HG03108 (cell line): Measurements from ENCODE around the gene NFIB.

Experiments
- ATAC-seq: cut with Tn5 transposase; IDR thresholded peaks from one replicate; pipeline ENCODE4 v1.9.1; 2021; ENCODE audit warnings: moderate library complexity; ENCODE audit not compliant: unreplicated experiment

Gene NFIB

DNA sequence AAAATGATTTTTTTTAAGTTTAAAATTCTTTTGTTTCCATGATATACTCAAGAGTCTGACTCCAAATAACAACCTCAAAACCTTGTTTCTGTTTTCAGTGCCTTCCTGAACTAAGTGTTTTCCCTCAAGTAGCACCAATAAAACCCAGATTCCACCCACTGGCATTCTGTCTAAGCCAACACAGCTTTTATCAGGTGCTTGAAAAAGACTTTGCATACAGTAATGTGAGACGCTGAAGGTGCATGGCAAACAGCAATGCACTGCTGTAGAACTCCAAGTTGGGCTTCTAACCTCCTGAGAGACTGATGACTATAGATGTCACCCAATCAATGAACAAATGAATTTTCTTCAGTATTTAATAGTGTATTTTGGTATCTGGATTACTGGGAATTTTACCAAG, 95.7 kb downstream of the NFIB start:
- no peak for ATAC-seq

DNA sequence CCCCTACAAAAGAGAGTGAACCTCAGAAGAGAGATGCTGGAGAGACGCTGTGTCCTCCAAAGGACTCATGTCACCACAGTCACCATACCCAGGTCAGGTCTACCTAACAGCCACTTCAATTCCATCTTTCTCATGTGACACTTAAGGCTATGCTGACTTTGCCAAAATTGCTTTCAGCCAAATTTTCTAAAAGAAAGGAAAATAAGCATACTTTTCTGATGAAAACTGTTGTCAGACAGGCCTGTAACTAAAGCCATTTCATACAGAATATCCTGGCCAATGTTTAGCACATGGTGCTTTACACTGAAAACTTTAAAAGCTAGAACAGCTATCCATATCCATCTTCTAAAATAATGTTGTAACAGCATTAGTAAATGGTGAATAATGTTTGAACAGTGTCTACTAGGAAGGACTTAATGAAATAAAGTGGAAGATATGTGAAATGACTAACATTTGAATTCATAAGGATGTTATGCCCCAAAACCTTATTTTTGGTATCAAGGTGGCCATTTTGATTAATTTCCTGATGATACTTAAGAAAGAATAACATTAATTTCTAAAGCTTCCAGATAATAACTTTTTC, 97.2 kb downstream of the NFIB start:
- ATAC-seq, result no peak

DNA sequence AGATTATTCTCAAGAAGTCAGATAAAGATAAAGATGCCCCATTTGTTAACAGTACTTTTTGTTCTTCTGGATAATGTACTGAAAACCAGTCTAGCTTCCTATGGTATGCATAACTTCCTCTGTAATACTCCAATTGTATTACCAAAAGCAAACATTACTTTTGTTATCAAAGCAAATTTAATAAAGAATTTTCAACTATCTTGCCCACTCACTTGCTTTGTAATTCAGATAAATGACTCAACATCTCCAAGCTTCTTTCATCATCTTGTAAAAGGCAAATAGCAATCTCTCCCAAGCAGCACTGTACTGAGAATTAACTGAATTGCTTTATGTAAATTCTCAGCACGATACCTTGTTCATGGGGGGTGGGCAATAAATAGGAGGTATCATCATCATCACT, 98.3 kb downstream of the NFIB start:
- no peak for ATAC-seq

DNA sequence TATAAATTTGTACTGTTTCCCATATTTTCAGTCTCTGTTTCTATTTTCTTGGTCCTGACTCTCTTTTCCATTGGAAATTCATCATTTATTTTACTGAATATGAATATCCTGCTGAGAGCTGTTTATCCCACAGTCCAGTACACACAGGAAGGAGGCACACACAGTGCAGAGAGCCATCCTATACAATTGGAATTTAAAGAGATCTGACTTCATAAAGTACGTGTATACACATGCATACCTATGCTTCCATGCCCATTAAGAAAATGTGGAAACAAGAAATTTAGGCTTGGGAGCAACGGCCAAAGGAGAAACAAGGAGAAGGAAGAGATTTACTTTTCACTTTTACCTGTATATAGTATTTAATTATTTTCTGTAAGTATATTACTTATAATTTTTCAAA, 99.2 kb downstream of the NFIB start:
- ATAC-seq, result no peak

DNA sequence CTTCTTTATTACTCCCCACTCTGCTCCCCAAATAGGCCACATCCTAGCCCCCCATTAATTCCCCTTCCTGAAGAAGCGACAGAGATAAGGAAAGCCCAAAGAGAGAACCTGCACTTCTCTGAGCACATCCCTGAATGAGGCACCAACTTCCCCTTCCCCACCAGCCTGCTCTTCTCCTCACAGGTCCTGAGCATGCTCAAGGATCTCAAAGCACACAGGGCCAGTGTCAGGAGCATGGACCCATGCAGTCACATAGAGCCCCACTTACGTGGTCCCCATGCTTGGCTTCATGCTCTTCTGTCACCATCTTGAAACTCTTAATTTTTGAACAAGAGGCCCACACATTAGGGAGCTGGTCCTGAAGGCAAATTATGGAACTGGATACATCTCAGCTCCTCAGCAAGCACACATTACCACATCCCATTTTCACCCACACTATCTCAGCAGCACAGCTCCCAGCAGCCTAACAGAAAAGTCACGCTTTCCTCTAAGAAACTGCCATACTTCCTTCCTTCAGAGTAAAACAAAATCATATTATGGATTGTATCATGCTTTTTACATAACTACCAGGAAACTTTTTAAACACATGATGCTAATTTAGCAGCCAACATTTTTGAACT, 99.8 kb downstream of the NFIB start:
- ATAC-seq, result no peak

DNA sequence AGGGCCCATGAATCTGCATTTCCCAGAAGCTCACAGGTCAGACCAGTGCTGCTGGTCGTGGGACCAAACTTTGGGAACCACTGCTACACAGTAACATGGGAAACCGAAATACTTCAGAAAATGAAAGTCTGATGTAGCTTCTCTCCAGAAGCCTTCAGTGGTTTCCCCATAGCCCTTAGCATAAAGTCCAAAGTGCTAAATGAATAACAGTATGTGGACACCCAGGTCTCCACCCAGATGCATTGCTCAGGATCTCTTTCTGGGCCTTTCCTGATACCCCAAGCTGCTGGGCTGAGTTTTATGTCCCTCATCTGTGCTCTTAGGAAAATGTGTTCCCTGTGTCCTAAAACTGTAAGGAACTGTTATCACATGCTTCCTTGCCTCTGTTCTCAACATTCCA, 100.4 kb downstream of the NFIB start:
- ATAC-seq, result no peak

DNA sequence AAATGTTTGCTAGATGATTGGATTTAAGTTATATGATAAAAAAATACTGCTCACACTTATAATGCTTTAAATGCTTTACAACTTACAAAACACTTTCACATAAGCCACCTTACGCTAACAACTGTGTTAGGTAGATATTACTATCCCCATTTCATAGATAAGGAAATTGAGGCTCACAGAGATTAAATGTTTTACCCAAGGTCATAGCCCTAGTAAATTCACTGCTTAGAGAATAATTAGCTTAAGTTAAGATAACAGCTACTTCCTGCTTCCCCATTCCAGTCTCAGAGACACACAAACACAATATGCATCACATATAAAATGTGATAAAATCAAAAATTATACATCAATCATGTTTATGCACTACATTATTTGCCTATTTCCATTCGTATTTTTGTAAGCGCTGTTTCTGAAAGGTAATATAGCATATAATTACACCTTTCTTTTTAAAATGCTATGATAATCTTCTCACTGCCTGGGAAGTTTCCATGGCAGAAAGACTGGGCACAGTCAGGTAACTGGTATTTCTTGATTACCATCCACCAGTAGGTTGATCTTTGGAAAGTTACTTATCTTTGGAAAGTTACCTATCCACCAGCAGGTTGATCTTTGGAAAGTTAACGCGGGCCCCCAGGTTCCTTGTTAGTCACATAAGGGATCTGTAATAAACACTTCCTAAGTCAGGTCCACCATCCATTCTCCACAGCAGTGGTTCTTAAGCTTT, 101.1 kb downstream of the NFIB start:
- no peak for ATAC-seq

DNA sequence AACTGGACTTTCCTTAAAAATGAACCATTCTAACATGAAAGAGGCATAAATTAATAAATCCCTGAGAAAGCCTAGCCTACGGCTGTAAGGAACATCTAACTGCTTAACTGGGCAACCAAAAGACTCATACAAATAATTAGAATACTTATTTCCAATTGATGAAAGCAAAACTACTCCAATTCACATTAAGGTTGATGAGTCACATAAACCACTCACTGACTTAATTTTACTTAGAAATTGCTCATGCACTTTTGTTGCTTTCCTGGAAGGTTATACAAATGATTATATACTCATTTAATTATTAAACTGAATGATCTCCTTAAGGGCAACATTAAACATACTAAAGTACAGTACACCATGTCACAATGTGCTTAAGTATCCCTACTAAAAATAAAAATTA, 101.9 kb downstream of the NFIB start:
- ATAC-seq, result no peak

DNA sequence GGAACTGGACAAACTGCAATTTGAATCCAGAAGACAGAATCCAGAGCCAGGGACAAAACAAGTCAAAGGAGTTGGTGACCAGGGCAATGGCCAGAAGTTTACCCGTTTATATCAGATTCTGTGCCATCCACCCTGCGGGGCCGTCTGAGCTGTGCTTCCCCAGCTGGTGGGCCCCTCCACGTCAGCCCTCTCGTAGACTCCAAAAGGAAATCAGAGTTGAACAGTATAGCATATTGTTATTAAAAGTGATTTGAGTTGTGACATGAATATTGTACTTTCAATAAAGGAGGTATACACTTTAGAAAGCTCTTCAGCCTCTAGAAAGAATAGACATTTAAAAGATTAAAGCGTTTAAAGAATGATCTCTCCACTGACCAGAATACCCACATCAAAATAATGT, 102.4 kb downstream of the NFIB start:
- ATAC-seq, result no peak

DNA sequence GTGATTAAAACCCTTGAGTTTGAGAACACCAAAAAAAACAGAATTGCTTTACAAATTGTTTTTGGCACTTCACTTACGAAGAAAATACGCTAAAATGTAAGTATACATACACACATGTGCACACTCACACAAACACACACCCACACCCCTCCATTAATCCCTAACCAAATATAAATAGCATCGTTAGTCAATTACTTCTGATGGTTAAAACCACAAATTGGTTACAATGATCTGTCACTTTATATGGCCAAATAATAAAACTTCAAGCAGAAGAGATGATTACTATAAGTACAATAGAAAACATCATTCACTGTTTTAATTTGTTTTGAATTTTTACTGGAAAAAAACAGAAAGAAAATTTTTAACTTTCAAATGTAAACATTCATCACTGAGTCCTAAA, 103.5 kb downstream of the NFIB start:
- ATAC-seq, result no peak

DNA sequence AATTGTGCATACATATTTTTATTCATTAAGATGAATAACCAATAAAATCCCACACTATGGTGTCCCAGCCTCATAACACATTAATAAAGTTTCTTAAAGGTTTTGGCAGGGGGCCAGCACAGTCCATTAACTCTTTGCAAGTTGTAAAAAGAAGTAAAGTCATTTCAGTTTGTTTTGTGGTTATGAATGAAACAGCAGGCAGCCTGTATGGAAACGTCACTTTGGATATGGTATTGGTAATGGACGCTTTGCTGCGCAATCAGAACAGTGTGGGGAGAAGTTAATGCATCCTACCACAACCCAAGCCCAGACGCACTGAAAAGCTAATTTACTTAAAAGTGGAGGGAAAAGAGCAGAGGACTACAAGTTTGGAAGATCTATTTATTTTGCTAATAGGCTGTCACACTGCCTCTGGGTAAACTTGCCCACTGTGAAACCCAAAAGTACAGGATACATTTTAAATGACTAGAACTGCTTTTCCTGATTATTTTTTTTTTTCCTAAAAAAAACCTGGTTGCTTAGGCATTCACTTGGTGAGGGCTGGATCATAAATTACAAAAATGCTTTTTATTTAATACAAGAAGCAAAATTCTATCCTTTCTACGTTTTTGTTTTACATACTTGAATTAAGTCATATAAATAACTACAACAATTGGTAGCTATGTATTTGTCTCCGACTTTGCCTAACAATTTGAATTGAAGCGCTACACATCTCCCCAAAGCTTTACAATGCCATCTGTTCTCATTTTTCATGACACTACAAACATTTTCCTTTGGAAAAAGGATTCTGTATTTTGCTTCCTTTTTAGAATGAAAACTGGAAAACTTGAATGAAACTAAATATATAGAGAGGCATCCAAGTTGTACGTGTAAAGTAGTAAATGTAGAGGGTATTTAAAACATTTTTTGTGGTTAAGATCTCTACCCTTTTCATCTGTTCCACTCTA, 104.3 kb downstream of the NFIB start:
- ATAC-seq, result no peak

DNA sequence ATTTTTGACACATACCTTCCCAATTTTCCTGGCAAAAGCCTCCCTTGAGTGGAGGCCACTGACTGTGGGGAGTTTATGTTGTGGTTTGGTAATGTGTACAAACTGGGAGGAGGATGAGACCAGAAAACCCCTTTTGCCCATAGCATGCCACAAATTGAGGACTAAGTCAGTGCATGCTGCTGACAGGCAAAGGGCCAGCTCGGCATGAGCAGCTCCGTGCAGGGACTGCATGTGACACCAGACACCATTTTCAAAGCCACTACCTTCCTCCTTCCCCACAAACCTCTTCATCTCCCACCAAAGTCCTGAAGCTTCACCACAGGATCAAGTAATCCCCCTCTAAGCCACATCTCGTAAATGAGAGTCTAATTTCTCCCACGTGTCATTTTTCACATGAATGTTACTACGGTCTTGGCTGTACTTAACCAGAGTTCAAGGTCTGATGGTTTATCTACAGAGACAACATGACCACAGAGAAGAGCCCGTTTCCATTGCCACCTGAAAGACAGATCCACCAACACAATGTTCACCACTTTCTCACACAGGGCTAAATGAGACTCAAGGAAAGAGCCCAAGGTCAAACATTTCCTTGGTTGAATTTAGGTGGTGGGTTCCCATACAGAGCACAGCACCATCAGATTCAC, 106.5 kb downstream of the NFIB start:
- ATAC-seq, result no peak

DNA sequence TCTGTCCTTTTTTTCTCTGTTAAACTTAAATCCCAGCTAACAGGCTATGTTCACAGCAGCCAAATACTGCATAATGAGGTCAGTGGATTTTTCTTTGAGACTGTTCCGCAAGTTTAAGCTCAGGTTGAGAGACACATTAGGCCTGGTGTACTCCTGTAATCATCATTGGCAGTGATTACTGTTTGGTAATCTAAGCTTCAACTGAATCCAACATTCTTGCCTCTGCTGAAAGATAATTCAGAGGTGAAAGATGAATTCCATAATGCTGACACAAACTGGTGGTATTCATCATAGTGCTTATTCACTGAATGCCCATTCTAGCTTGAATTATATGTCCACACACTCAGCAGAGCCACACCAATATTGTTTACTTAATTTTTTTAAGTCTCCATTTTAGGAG, 108.5 kb downstream of the NFIB start:
- ATAC-seq, result no peak

DNA sequence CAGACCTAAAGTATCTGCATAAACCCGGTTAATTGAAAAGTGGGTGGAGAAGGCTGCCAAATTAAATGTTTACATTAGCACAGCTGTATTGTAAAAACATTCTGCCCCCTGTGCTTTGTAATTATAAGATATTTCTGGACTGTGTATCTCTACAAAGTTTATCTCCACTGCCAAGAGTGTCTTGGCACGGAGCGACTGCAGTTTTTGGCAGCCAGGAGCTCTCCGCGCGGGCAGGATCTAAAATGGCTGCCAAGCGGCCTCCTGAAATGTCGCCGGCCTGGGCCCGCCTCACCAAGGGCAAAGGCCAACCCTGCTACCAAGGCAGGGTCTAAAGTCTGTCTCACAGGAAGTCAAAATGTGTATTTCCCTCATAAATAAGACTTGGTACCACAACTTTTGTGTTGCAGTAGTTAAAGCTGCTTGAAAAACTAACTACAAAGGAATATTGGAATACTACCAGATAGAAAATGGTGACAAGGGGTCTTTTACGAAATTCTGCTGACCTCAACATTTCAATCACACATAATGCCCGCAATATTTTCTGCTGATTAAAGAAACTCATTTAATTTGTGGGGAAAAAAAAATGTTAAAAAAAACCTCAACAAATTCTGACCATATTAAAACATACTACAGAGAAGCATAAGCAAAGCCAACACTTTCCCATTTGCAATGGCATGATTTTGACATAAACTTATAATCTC, 110.4 kb downstream of the NFIB start:
- ATAC-seq, result no peak

DNA sequence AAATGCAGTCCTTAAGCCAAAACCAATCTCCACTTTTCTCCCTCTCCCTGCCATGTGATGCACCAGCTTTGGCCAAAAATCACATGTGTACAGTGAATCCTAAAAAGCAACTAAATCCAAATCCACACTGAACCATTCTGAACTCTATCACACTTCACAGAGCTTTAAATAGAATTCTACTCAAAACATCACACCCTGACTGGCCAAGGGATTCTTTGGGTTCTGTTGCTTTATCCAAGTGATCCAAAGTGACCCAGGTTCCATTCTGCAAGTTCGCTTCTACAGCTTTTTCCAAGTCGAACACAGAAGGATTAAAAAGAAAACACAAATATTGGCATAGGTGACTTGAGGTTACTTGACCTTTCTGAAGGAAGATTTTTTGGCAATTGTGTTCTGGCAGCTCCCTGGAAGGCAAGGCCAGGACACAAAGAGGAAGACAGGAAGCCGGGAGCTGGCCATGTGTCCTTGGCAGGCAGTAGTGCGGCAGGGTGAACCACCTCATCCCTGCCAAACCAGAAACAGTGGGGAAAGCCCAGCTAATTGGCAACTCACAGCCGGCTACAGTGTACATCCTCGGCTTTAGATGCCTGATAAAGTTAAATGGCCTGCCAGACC, 115.0 kb downstream of the NFIB start:
- ATAC-seq, result no peak

DNA sequence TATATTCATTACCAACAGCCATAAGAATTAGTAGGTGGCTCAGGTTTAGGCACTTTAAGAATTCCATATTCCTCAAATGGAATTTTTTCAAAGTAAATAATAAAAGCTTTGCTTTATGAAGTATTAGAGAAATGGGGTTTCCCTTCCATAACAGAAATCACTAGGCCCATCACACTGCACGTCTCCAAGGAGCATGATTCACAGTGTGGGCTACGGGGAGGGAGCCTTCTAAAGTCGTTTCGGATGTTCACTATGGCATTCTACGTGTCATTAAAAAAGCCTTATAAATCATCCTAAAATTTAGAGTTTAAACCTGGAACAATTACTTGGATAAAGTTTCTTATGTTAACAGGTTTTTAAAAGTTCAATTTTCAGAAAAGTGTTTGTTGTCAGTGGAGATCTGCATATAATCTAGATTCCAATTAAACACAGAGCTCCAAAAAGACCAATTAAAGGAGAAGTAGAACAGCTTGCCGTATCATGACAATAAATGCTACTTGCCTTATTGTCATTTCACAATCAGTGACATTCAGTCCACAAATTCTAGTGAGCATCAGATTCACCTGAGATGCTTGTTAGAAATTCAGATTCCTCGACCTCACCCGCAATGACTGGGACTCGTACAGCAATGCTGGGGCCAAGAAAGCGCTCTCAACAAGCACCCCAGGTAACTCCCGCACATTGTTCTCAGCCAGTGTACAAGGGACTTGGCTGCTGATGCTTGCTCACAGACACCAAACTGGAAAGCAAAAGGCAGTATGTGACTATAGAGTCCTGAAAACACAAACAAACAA, 115.7 kb downstream of the NFIB start:
- no peak for ATAC-seq

DNA sequence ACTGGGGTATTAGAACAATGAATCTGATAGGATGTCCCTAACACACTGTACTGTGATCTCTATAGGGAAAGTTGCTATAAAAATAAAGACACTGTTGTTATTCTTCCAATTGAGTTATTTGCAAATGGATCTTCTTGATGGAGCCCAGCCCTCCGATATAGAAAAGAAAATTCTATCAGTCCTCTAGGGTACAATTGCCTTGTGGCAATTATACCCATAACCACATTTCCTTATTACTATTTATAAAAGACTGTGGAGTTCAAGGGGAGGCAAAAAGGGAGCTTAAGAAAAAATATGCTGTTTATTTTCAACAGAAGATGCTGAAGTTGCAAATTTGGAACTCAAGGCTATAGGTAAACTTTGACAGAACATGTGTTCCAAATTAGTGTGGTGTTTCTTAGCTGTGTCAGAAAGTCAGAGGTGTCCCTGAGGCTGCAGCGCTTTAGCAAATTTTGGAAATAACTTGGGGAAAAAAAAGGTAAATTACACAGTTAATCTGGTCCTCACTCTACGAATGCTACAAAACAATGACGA, 116.5 kb downstream of the NFIB start:
- no peak for ATAC-seq

DNA sequence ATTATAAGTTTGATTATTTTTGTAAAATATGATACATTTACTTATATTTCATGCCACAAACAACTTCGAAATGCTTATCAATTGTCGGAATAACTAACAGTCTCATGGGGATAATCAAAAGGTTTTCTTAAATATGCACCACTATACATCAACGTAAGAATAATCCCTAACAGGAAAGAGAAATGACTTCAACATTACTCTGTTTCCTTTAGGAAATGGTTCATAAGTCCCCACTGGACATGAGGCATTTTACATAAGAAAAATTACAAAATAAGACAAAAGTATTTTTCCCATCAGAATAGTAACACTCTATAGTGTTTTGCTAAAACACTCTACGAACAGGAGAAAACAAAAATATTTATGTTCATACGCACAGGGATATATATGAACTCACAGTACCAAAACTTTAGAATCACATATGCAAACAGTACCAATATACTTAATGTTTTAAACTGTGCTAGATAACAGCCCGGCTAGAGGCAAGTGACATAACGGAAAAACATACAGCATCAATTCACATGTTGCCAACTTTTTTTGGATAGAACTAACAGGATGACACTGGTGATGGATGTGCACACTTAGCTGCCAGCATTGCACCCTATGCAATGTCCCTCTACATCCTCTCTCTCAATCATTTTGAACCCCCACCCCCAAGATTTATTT, 120.5 kb downstream of the NFIB start:
- no peak for ATAC-seq
